Erythroblast (primary cell): Measurements from ENCODE around the gene COPS6.

Experiments used
- GATA1 ChIP-seq: IDR thresholded peaks from 2 replicates; pipeline ENCODE4 v1.6.1; 2011; ENCODE audit warnings: low read depth, mild to moderate bottlenecking, control low read depth, low read length, moderate library complexity
- POLR2A ChIP-seq: IDR thresholded peaks from 2 replicates; pipeline ENCODE4 v1.6.1; 2011; ENCODE audit warnings: mild to moderate bottlenecking, low read length

- TF ChIP-seq POLR2A (no peak), GATA1 (no peak)
These were observed 49.3 kb downstream of the COPS6 start for GRCh38 chr7:100137851-100138760.
